Loucy (cell line): ENCODE measurements around the gene KLK10.

Experiments used
- CTCF ChIP-seq: fragments of 200-600 bp; sonication (generic); conservative IDR thresholded peaks from 2 replicates; pipeline ENCODE4 v1.5.1; 2014; ENCODE audit warnings: mild to moderate bottlenecking, antibody characterized with exemption, low read length
- EZH2phosphoT487 ChIP-seq: fragments of 200-600 bp; IDR thresholded peaks from 2 replicates; pipeline ENCODE4 v1.6.1; 2018; ENCODE audit warnings: antibody characterized with exemption, mild to moderate bottlenecking, moderate library complexity, borderline replicate concordance

GRCh38 chr19:51003316-51003715 lies 16.2 kb downstream of the KLK10 start:
- TF ChIP-seq CTCF (no peak), EZH2phosphoT487 (no peak)
